Heart left ventricle (tissue), 16 donors: Measurements from ENCODE around the gene USH1C. TPM values are rescaled to one million over a fixed set of nuclear protein-coding genes. Genes with fewer than 3 reads are reported as not detected.

Source experiments
- ATAC-seq, 4 donors: fragments of 200-7000 bp; cut with Tn5 transposase; one replicate each; pipeline ENCODE4 v1.9.1; 2020 to 2022; ENCODE audit warnings: moderate library complexity in 4 of 4, mild to moderate bottlenecking in 3 of 4, moderate number of reproducible peaks in 1 of 4
- DNase-seq, 5 donors: peaks; one replicate each; pipeline ENCODE4 v3.0.0-alpha.2; 2020
- H3K27ac ChIP-seq, 12 donors: fragments of 200-600 bp; sonication (generic) in 4 of 12; one replicate each; pipeline versions ENCODE4 v1.5.0 to v1.8.0; 2016 to 2022; ENCODE audit warnings: mild to moderate bottlenecking in 2 of 12
- H3K27me3 ChIP-seq, 9 donors: fragments of 200-600 bp; sonication (generic) in 2 of 9; one replicate each; pipeline versions ENCODE4 v1.5.1 to v1.8.0; 2016 to 2022; ENCODE audit warnings: mild to moderate bottlenecking in 3 of 9
- H3K36me3 ChIP-seq, 9 donors: fragments of 200-600 bp; sonication (generic) in 2 of 9; one replicate each; pipeline versions ENCODE4 v1.5.0 to v1.8.0; 2018 to 2022; ENCODE audit warnings: mild to moderate bottlenecking in 2 of 9
- H3K4me1 ChIP-seq, 12 donors: fragments of 200-600 bp; sonication (generic) in 4 of 12; one replicate each; pipeline versions ENCODE4 v1.5.0 to v1.8.0; 2016 to 2022; ENCODE audit warnings: mild to moderate bottlenecking in 3 of 12
- H3K4me3 ChIP-seq, 12 donors: fragments of 200-600 bp; sonication (generic) in 4 of 12; one replicate each; pipeline versions ENCODE4 v1.5.0 to v1.8.0; 2017 to 2022; ENCODE audit warnings: mild to moderate bottlenecking in 9 of 12, moderate library complexity in 4 of 12
- H3K9me3 ChIP-seq, 12 donors: fragments of 200-600 bp; sonication (generic) in 4 of 12; one replicate each; pipeline versions ENCODE4 v1.5.0 to v1.8.0; 2016 to 2022; ENCODE audit warnings: mild to moderate bottlenecking in 1 of 12
- POLR2A ChIP-seq, 2 donors: fragments of 450-650 bp; IDR thresholded peaks; one replicate each; pipeline ENCODE4 v1.6.1; 2017; ENCODE audit warnings: antibody characterized with exemption in 2 of 2, mild to moderate bottlenecking in 2 of 2, moderate library complexity in 2 of 2
- WGBS, 4 donors: extraction: QIAGEN DNeasy Blood & Tissue Kit in 2 of 4; methylation state at CpG; one replicate each; pipeline versions ENCODE4 v1.1.5 to v1.1.7; 2013 to 2018; 5-methylcytosine and 5-hydroxymethylcytosine counted together
- intact Hi-C, 10 donors: fragments of 100-400 bp; cut with DNase I; formaldehyde crosslinking; loops; one replicate each; pipeline versions ENCODE4 v1.11.1 to v1.14.2; 2022
- polyA plus RNA-seq, 2 donors: library from polyadenylated mRNA; stranded (reverse); fragments of 200-250 nt; gene quantifications; one replicate each; pipeline ENCODE4 v1.2.3, GENCODE V29; 2013
- total RNA-seq, 9 donors: library from RNA; depleted of rRNA in 2 of 9; stranded (reverse); fragments of >200 nt in 2 of 9; fragmentation: NEBNext Ultra II Directional in 3 of 9; extraction: Animal tissue kit (Norgen Biotek cat#: 25700) in 3 of 9; gene quantifications; one replicate each; pipeline versions ENCODE4 v1.1.0 to v1.2.4, GENCODE V29; 2016 to 2023
- TF ChIP-seq, protein P1 (sequence below), 12 donors: fragments of 200-600 bp; sonication (generic) in 4 of 12; IDR thresholded peaks; one replicate each; pipeline versions ENCODE4 v1.5.0 to v1.8.0; 2018 to 2022; ENCODE audit warnings: antibody characterized with exemption in 12 of 12, mild to moderate bottlenecking in 5 of 12
- donor health status: ischemic (EF 13 %, LVEDD 7.1; RV severe dilation, severe dysfunction).
- donor health status: healthy with polysubstance abuse.
- donor health status: DM: no; HTN: yes; CAD: no.
- donor health status: DM: no; HTN: no; CAD: no.
- donor health status: ischemic (EF 25% LVEDD 6.9; RV normal size, moderate dysfunction).
- donor health status: ischemic (EF 25% LVEDD 5.7; RV mildly dilated, moderate dysfunction).
- donor health status: healthy.
- donor health status: DM: yes; HTN: yes; CAD: no.
- donor health status: ischemic (EF 35%, LVEDD 5.7; RV mildly dilated, moderate dysfunction).
- donor health status: nonischemic (EF 11% LVEDD 7.7; RV severe dilation, severe dysfunction).
- donor health status: DM: yes; HTN: yes; CAD: no.
- donor health status: PGD.
- donor health status: ischemic (EF 29% LVEDD 5.4; RV normal size, mild dysfunction).
- donor health status: nonischemic (EF 23%, LVEDD 6.1; RV moderate dilation, normal function).

USH1C gene
- total and polyA plus RNA-seq, 11 donors: 0.06 to 0.23 (median 0.16) TPM; not detected in 8

DNA sequence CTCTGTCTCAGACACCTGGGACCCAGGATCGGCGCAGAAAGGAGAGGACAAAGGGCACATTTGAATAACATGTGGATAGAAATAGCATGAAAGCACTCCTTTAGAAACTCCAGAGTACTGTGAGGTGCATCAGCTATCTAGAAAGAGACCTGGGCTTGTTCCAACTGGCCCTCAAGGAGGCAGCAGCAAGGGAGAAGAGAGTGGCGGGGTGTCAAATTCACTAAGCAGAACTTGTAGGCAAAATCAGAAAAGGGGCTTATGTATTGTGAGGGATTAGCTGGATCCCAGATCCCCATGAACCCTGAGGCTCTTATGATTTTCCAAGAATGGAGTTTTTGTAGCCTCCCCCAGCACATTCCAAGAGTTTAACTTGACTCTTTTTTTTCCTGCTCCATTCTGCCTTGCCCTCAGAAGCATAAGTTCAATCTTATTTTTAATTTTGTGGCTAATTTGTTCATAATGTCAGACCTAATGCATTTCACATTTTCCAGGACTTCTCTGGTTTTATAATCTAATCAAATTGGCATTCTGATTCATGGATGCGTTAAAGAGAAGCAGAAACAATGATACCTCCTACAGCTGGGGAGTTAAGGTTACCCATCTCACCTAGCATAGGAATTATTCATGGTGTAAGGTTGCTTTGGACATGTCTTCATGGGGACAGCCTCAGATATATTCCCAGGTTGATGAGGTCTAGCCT, 33.6 kb downstream of the USH1C start:
- WGBS, 4 donors: 76 to 92% (median 83%) methylated on average over 4 of the region's 4 CpGs
- Histone ChIP-seq H3K36me3 (no peaks in the 10 kb centered on the region), H3K27me3 (no peaks in the 10 kb centered on the region), H3K4me3 (no peak overlapping the region), H3K27ac (no peak overlapping the region), H3K4me1 (peaks cover 0 to 19% (median 12%) of the 10 kb centered on the region in 12 donors), H3K9me3 (no peaks in the 10 kb centered on the region)
- no peak for DNase-seq
- intact Hi-C loops: no loop called here
- ATAC-seq: no peak
- TF ChIP-seq POLR2A (IDR thresholded peaks at IDR 0.05): no peak
- TF ChIP-seq, protein P1, sequence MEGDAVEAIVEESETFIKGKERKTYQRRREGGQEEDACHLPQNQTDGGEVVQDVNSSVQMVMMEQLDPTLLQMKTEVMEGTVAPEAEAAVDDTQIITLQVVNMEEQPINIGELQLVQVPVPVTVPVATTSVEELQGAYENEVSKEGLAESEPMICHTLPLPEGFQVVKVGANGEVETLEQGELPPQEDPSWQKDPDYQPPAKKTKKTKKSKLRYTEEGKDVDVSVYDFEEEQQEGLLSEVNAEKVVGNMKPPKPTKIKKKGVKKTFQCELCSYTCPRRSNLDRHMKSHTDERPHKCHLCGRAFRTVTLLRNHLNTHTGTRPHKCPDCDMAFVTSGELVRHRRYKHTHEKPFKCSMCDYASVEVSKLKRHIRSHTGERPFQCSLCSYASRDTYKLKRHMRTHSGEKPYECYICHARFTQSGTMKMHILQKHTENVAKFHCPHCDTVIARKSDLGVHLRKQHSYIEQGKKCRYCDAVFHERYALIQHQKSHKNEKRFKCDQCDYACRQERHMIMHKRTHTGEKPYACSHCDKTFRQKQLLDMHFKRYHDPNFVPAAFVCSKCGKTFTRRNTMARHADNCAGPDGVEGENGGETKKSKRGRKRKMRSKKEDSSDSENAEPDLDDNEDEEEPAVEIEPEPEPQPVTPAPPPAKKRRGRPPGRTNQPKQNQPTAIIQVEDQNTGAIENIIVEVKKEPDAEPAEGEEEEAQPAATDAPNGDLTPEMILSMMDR (IDR thresholded peaks at IDR 0.05): no peak

DNA sequence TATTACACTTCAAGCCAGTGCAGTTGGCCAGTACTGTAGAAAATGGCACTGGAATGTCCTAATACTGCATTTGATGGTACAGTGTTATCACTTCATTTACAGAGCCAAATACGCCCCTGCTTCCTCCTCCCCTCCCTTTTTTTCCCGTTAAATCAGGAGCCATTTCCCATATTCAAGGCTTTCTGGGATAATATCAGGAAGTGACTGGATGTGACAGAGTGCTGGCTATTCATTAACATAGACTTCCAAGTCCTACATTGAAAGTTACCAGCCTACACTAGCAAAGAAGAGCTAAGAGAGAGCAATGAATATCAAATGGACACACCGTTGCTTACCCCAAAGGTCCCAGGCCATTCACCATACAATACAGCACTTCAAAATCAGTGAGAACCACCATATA, 35.4 kb downstream of the USH1C start:
- Histone ChIP-seq H3K9me3 (no peaks in the 10 kb centered on the region), H3K4me1 (peaks cover 0 to 19% (median 12%) of the 10 kb centered on the region in 12 donors), H3K36me3 (no peaks in the 10 kb centered on the region), H3K27ac (peak overlapping the region in 3 of 12 donors; percentile 34 to 43 (median 41)), H3K4me3 (no peak overlapping the region), H3K27me3 (no peaks in the 10 kb centered on the region)
- intact Hi-C loops: loop anchor here in 2 of 10 donors (10.0 kb wide), 2 partner anchors 274 to 724 kb away; no protein-coding TSS in a partner anchor
- no peak for ATAC-seq
- 38 to 59% (median 46%) methylated on average over 3 of the region's 3 CpGs for WGBS, 4 donors
- TF ChIP-seq POLR2A (IDR thresholded peaks at IDR 0.05): no peak
- TF ChIP-seq, protein P1 (IDR thresholded peaks at IDR 0.05): no peak
- DNase-seq: no peak

DNA sequence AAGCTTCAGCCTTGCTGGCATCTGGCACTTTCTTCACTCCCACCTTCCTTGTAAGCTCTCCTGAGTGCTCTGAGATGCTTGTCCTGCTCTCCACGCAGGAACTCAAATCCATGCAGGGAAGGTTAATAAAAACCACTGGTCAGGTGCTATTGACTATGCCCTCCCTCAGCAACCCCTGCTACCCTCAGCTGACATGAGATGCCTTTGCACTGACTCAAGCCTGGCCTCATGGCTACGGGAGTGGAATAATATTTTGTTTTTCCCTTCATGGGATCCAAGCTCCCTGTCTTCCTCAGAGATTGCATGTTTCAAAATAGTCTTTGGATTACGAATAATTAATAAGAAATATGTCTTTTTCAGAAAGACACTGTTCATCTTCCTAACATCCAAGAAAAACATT, 35.9 kb downstream of the USH1C start:
- peak in 3 of 4 donors; percentile 46 to 74 (median 52) for ATAC-seq
- TF ChIP-seq POLR2A (IDR thresholded peaks at IDR 0.05): no peak
- TF ChIP-seq, protein P1 (IDR thresholded peaks at IDR 0.05): no peak
- intact Hi-C loops: loop anchor here in 2 of 10 donors (10.0 kb wide), 2 partner anchors 274 to 724 kb away; no protein-coding TSS in a partner anchor

DNA sequence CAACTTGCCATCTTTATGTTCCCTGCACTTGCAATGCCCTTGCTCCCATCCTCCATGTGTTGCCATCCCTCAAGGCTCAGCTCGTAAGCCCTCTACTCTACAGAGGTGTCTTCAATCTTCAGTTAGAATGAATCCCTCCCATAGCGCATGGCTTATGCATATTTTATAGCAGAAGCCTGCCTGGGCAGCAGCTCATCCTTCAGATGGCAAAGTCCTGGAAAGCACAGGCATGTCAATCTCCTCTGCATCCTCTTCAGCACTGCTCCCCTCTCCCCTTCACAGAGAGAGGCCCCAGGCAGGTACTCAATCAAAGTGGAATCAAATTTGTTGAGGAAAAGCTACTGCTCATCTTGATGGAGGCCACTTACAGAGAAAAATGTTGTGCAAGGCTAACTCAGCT, 36.4 kb downstream of the USH1C start:
- TF ChIP-seq, protein P1 (IDR thresholded peaks at IDR 0.05): no peak
- TF ChIP-seq POLR2A (IDR thresholded peaks at IDR 0.05): no peak
- peak in 1 of 5 donors; percentile 6 for DNase-seq
- Histone ChIP-seq H3K4me3 (no peak overlapping the region), H3K9me3 (no peaks in the 10 kb centered on the region), H3K36me3 (no peaks in the 10 kb centered on the region), H3K4me1 (peaks cover 0 to 19% (median 12%) of the 10 kb centered on the region in 12 donors), H3K27me3 (no peaks in the 10 kb centered on the region), H3K27ac (peak overlapping the region in 3 of 12 donors; percentile 23 to 43 (median 34))
- intact Hi-C loops: loop anchor here in 2 of 10 donors (10.0 kb wide), 2 partner anchors 273 to 723 kb away; no protein-coding TSS in a partner anchor
- 89 to 95% (median 94%) methylated on average over 2 of the region's 2 CpGs for WGBS, 4 donors
- ATAC-seq: no peak

More for the DNA sequence above, 35.9 kb downstream of the USH1C start:
- Histone ChIP-seq H3K4me1 (peaks cover 0 to 19% (median 12%) of the 10 kb centered on the region in 12 donors), H3K36me3 (no peaks in the 10 kb centered on the region), H3K9me3 (no peaks in the 10 kb centered on the region), H3K27me3 (no peaks in the 10 kb centered on the region), H3K27ac (peak overlapping the region in 5 of 12 donors; percentile 2 to 43 (median 34)), H3K4me3 (no peak overlapping the region)
- peak in 2 of 5 donors; percentile 28 for DNase-seq
- 20 to 42% (median 26%) methylated on average over 3 of the region's 3 CpGs for WGBS, 4 donors
